Left cardiac atrium (tissue), 2 donors: ENCODE data around the gene DRC3. TPM values are rescaled to one million over a fixed set of nuclear protein-coding genes. Genes with fewer than 3 reads are reported as not detected.

ENCODE experiments used
- total RNA-seq, 2 donors: library from RNA; stranded (reverse); fragmentation: NEBNext Ultra II Directional; extraction: Animal tissue kit (Norgen Biotek cat#: 25700); gene quantifications; one replicate each; pipeline ENCODE4 v1.2.1, GENCODE V29; 2021
- donor health status: DM: no; HTN: yes; CAD: no; lungs with severe emphysema.
- donor health status: DM: yes; HTN: yes; CAD: no.

Gene DRC3
- total RNA-seq, 2 donors from 2014 or later = 1.4 to 2.0 TPM

Other genes starting within 250 kb of the DRC3 start
- 10 to 100 TPM; 28.7 to 56.9 TPM for gene SREBF1, start 135.9 kb upstream of the DRC3 start, total RNA-seq
- gene TOM1L2, start 462 bp upstream of the DRC3 start, total RNA-seq = 100 to 1,000 TPM; 179 to 183 TPM
- gene ATPAF2, start 66.3 kb downstream of the DRC3 start, total RNA-seq = 10 to 100 TPM; 21.7 to 30.5 TPM
- gene GID4, start 66.5 kb downstream of the DRC3 start, total RNA-seq = 10 to 100 TPM; 14.6 to 15.1 TPM
- gene DRG2, start 115.1 kb downstream of the DRC3 start, total RNA-seq = 10 to 100 TPM; 17.8 to 22.2 TPM
- 1 to 10 TPM in 1 of 2 donors, under 1 TPM in 1; 0.71 to 1.1 TPM for gene MYO15A, start 135.9 kb downstream of the DRC3 start, total RNA-seq
- 100 to 1,000 TPM; 137 to 169 TPM for gene ALKBH5, start 211.0 kb downstream of the DRC3 start, total RNA-seq